HUES48 (cell line): Measurements from ENCODE around the gene AKT3.

ENCODE experiments used
- H3K27ac ChIP-seq: one replicate; pipeline ENCODE4 v1.7.0; 2013; ENCODE audit warnings: low read depth, low read length, inconsistent platforms
- H3K27me3 ChIP-seq: 2 replicates; pipeline ENCODE4 v1.6.1; 2013; ENCODE audit warnings: mild to moderate bottlenecking, low read length; ENCODE audit not compliant: control insufficient read depth, insufficient read depth
- H3K36me3 ChIP-seq: 2 replicates; pipeline ENCODE4 v1.6.1; 2013; ENCODE audit warnings: low read length; ENCODE audit not compliant: control insufficient read depth, insufficient read depth
- H3K4me1 ChIP-seq: 2 replicates; pipeline ENCODE4 v1.6.1; 2013; ENCODE audit warnings: mild to moderate bottlenecking, low read length; ENCODE audit not compliant: control insufficient read depth, insufficient read depth
- H3K4me3 ChIP-seq: 2 replicates; pipeline ENCODE4 v1.5.1; 2013; ENCODE audit warnings: mild to moderate bottlenecking, low read depth, low read length
- H3K9ac ChIP-seq: 2 replicates; pipeline ENCODE4 v1.6.1; 2013; ENCODE audit warnings: mild to moderate bottlenecking, low read depth, low read length, moderate library complexity
- H3K9me3 ChIP-seq: 2 replicates; pipeline ENCODE4 v1.6.1; 2013; ENCODE audit warnings: low read length; ENCODE audit not compliant: control insufficient read depth, insufficient read depth

Gene AKT3

GRCh38 chr1:243514927-243515326, 335.1 kb downstream of the AKT3 start:
- no peaks in the 10 kb centered on the region for H3K4me1 ChIP-seq
- H3K36me3 ChIP-seq: 0 out of 2 replicates have a peak, but pooled peaks cover 2% of the 10 kb centered on the region
- no peak overlapping the region for H3K4me3 ChIP-seq
- no peak overlapping the region for H3K27ac ChIP-seq
- H3K9ac ChIP-seq: no peak overlapping the region
- no peaks in the 10 kb centered on the region for H3K9me3 ChIP-seq
- H3K27me3 ChIP-seq: no peaks in the 10 kb centered on the region

GRCh38 chr1:243513726-243514491, 336.1 kb downstream of the AKT3 start:
- H3K9ac ChIP-seq: no peak overlapping the region
- no peak overlapping the region for H3K27ac ChIP-seq
- no peak overlapping the region for H3K4me3 ChIP-seq
- H3K4me1 ChIP-seq: no peaks in the 10 kb centered on the region
- H3K36me3 ChIP-seq: 0 out of 2 replicates have a peak, but pooled peaks cover 2% of the 10 kb centered on the region
- no peaks in the 10 kb centered on the region for H3K27me3 ChIP-seq
- H3K9me3 ChIP-seq: no peaks in the 10 kb centered on the region

GRCh38 chr1:243510928-243511327, 339.1 kb downstream of the AKT3 start:
- no peaks in the 10 kb centered on the region for H3K9me3 ChIP-seq
- H3K4me1 ChIP-seq: peaks cover 10% of the 10 kb centered on the region
- no peak overlapping the region for H3K27ac ChIP-seq
- H3K27me3 ChIP-seq: no peaks in the 10 kb centered on the region
- 0 out of 2 replicates have a peak, but pooled peaks cover 2% of the 10 kb centered on the region for H3K36me3 ChIP-seq
- H3K4me3 ChIP-seq: no peak overlapping the region
- no peak overlapping the region for H3K9ac ChIP-seq

GRCh38 chr1:243508943-243509342, 341.1 kb downstream of the AKT3 start:
- H3K4me1 ChIP-seq: peaks cover 10% of the 10 kb centered on the region
- H3K36me3 ChIP-seq: 0 out of 2 replicates have a peak, but pooled peaks cover 2% of the 10 kb centered on the region
- no peaks in the 10 kb centered on the region for H3K27me3 ChIP-seq
- H3K4me3 ChIP-seq: no peak overlapping the region
- H3K9me3 ChIP-seq: no peaks in the 10 kb centered on the region
- no peak overlapping the region for H3K9ac ChIP-seq
- no peak overlapping the region for H3K27ac ChIP-seq

GRCh38 chr1:243508303-243508713, 341.7 kb downstream of the AKT3 start:
- H3K9me3 ChIP-seq: no peaks in the 10 kb centered on the region
- no peak overlapping the region for H3K9ac ChIP-seq
- H3K4me1 ChIP-seq: peaks cover 10% of the 10 kb centered on the region
- 0 out of 2 replicates have a peak, but pooled peaks cover 2% of the 10 kb centered on the region for H3K36me3 ChIP-seq
- H3K27ac ChIP-seq: no peak overlapping the region
- no peak overlapping the region for H3K4me3 ChIP-seq
- H3K27me3 ChIP-seq: no peaks in the 10 kb centered on the region

- no peak overlapping the region for H3K9ac ChIP-seq
Observed at GRCh38 chr1:243507672-243508302, 342.3 kb downstream of the AKT3 start.

GRCh38 chr1:243507001-243507671, 342.9 kb downstream of the AKT3 start:
- H3K9ac ChIP-seq: no peak overlapping the region
- no peaks in the 10 kb centered on the region for H3K27me3 ChIP-seq
- H3K36me3 ChIP-seq: 0 out of 2 replicates have a peak, but pooled peaks cover 2% of the 10 kb centered on the region
- no peaks in the 10 kb centered on the region for H3K9me3 ChIP-seq
- peaks cover 14% of the 10 kb centered on the region for H3K4me1 ChIP-seq
- no peak overlapping the region for H3K4me3 ChIP-seq
- no peak overlapping the region for H3K27ac ChIP-seq

More at GRCh38 chr1:243507672-243508302, 342.3 kb downstream of the AKT3 start:
- H3K9me3 ChIP-seq: no peaks in the 10 kb centered on the region
- H3K27ac ChIP-seq: no peak overlapping the region
- H3K27me3 ChIP-seq: no peaks in the 10 kb centered on the region
- H3K4me3 ChIP-seq: no peak overlapping the region
- H3K4me1 ChIP-seq: peaks cover 14% of the 10 kb centered on the region
- H3K36me3 ChIP-seq: 0 out of 2 replicates have a peak, but pooled peaks cover 2% of the 10 kb centered on the region

- Histone ChIP-seq H3K36me3 (no peaks in the 10 kb centered on the region), H3K27me3 (no peaks in the 10 kb centered on the region), H3K27ac (no peak overlapping the region), H3K9me3 (no peaks in the 10 kb centered on the region), H3K9ac (no peak overlapping the region), H3K4me1 (peaks cover 14% of the 10 kb centered on the region), H3K4me3 (no peak overlapping the region)
Observed at GRCh38 chr1:243505986-243506689, 343.9 kb downstream of the AKT3 start.

- no peak overlapping the region for H3K27ac ChIP-seq
- no peaks in the 10 kb centered on the region for H3K27me3 ChIP-seq
- no peak overlapping the region for H3K4me3 ChIP-seq
- no peaks in the 10 kb centered on the region for H3K9me3 ChIP-seq
- H3K9ac ChIP-seq: no peak overlapping the region
- H3K36me3 ChIP-seq: no peaks in the 10 kb centered on the region
- peaks cover 20% of the 10 kb centered on the region for H3K4me1 ChIP-seq
Observed at GRCh38 chr1:243503155-243503554, 346.9 kb downstream of the AKT3 start.

- Histone ChIP-seq H3K27ac (no peak overlapping the region), H3K9ac (no peak overlapping the region), H3K27me3 (no peaks in the 10 kb centered on the region), H3K4me1 (peaks cover 19% of the 10 kb centered on the region), H3K9me3 (no peaks in the 10 kb centered on the region), H3K36me3 (no peaks in the 10 kb centered on the region), H3K4me3 (no peak overlapping the region)
Observed at GRCh38 chr1:243501002-243501401, 349.0 kb downstream of the AKT3 start.
